ENCODE data around the gene PRKRA. TPM values are rescaled to one million over a fixed set of nuclear protein-coding genes. Genes with fewer than 3 reads are reported as not detected.

The PRKRA gene
- total and polyA plus RNA-seq, 11 donors: 35.2 to 64.3 (median 49.5) TPM

DNA sequence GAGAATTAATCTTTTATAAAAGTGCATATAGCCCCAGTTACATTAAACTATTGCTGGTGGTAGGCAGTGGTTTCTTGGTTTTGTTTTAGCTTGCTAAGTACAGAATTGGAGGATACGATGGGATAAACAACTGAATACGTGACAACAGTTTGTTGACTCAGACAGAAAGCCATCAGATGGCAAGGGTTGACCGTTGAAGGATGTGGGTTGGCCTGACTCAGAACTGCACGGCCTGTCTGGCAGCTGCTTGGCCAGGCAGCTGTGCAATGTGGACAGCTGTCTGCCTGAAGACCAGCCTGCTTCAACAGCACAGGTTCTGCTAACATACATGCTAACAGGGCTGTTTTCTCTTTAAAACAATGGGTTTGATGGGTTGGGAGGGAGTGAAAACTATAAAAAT lies 46.6 kb downstream of the PRKRA start:
- no peaks in the 10 kb centered on the region for H3K4me1 ChIP-seq
- ATAC-seq (peak in 3 of 4 donors; percentile 45 to 78 (median 76)), DNase-seq (peak in 1 of 5 donors; percentile 29)
- no peaks in the 10 kb centered on the region for H3K9me3 ChIP-seq
- 29 to 41% (median 35%) methylated on average over 4 of the region's 4 CpGs for WGBS, 4 donors
- no peaks in the 10 kb centered on the region for H3K36me3 ChIP-seq
- H3K27ac ChIP-seq: no peak overlapping the region
- intact Hi-C loops (cut with DNase I): no loop called here
- H3K27me3 ChIP-seq: no peaks in the 10 kb centered on the region
- H3K4me3 ChIP-seq: no peak overlapping the region
- TF ChIP-seq, protein P1, sequence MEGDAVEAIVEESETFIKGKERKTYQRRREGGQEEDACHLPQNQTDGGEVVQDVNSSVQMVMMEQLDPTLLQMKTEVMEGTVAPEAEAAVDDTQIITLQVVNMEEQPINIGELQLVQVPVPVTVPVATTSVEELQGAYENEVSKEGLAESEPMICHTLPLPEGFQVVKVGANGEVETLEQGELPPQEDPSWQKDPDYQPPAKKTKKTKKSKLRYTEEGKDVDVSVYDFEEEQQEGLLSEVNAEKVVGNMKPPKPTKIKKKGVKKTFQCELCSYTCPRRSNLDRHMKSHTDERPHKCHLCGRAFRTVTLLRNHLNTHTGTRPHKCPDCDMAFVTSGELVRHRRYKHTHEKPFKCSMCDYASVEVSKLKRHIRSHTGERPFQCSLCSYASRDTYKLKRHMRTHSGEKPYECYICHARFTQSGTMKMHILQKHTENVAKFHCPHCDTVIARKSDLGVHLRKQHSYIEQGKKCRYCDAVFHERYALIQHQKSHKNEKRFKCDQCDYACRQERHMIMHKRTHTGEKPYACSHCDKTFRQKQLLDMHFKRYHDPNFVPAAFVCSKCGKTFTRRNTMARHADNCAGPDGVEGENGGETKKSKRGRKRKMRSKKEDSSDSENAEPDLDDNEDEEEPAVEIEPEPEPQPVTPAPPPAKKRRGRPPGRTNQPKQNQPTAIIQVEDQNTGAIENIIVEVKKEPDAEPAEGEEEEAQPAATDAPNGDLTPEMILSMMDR (IDR thresholded peaks at IDR 0.05): no peak
- TF ChIP-seq POLR2A (IDR thresholded peaks at IDR 0.05): no peak

DNA sequence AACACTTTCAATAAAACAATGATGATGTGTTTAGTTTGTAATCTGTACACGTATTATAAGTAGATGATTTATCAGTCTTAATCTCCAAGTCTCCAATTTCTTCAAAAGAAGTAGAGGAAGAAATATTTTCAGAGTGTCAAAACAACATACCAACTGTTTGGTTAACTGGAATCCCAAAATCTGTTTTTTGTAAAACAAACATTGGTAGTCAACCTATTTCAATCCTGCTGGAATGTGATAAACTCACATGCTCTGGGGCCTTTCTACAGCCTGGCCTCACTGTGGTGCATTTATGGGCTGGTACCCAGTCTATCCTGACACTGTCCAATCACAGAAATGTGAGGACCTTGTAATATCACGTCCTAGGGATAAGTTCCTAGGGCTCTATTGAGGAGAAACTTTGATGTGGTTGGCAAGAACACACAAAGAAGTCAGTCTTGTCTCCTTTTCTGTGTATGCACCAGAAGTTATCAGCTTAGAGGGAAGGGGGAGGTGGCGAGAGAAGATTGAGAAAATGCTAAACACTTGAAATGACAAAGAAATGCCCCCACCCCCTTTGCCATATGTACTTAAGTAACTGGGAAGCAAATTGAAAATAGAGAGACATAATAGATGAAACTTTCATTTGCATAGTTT lies 47.2 kb downstream of the PRKRA start:
- no peak for TF ChIP-seq POLR2A (IDR thresholded peaks at IDR 0.05)
- TF ChIP-seq, protein P1 (IDR thresholded peaks at IDR 0.05): no peak
- Histone ChIP-seq H3K36me3 (no peaks in the 10 kb centered on the region), H3K9me3 (no peaks in the 10 kb centered on the region), H3K27me3 (no peaks in the 10 kb centered on the region), H3K27ac (no peak overlapping the region), H3K4me3 (no peak overlapping the region), H3K4me1 (no peaks in the 10 kb centered on the region)
- ATAC-seq (no peak), DNase-seq (no peak)
- intact Hi-C loops (cut with DNase I): no loop called here
- WGBS, 4 donors: 79 to 91% (median 81%) methylated on average over 3 of the region's 3 CpGs

DNA sequence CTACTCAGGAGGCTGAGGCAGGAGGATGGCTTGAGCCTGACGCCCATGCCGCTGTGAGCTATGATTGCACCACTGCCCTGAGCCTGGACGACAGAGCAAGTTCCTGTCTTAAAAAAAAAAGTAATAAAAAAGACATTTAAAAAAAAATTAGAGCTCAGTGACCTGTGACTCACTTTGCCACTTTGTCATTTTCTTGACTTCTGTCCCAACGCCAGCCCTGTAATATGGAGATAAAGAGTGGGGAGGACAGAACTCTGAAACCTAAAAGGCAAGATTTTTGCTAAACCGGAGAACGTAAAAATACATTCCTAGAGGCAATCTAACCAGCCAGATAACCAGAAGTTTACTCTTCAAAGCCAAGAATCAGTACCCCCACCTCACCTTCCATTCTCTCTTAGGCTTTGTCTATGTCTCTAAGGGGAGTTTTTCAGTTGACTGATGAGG lies 49.0 kb downstream of the PRKRA start:
- WGBS, 4 donors: 71 to 83% (median 76%) methylated on average over 6 of the region's 6 CpGs
- no peaks in the 10 kb centered on the region for H3K9me3 ChIP-seq
- no peak for DNase-seq
- no peak overlapping the region for H3K27ac ChIP-seq
- TF ChIP-seq POLR2A (IDR thresholded peaks at IDR 0.05): no peak
- TF ChIP-seq, protein P1 (IDR thresholded peaks at IDR 0.05): no peak
- intact Hi-C loops (cut with DNase I): no loop called here
- no peaks in the 10 kb centered on the region for H3K27me3 ChIP-seq
- no peaks in the 10 kb centered on the region for H3K4me1 ChIP-seq
- ATAC-seq: no peak
- no peaks in the 10 kb centered on the region for H3K36me3 ChIP-seq
- H3K4me3 ChIP-seq: no peak overlapping the region

DNA sequence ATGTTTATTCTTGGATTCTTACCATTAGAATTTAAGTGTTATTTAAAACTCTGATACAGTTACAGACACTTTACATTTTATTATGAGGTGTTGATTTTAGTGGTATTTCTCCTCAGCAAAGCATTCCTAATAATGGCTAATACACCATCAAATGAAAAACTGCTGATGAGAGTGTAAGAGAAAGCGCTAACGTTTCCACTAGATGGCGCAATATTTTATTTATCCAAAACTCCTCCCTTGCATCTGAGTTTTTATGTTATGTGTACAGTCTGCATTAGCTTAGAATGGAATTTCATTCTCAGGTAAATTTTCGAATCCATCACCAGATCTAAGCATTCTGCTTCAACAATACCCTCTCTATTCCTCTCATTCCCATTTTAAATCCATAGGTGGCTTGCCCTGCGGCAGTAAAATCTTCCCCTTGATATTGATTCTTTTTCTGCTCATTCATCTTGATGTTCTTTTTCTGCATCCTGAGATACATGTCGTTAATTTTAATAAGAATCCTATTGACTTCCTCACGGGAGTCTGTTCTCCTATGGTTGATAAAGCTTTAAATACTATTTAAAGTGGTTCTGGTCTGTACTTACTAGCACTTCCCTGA lies 53.9 kb downstream of the PRKRA start:
- TF ChIP-seq, protein P1 (IDR thresholded peaks at IDR 0.05): peak; percentile 55 to 78 (median 72)
- no peak for TF ChIP-seq POLR2A (IDR thresholded peaks at IDR 0.05)
- ATAC-seq (peak in 3 of 4 donors; percentile 61 to 71 (median 63)), DNase-seq (no peak)
- Histone ChIP-seq H3K27me3 (no peaks in the 10 kb centered on the region), H3K4me3 (no peak overlapping the region), H3K36me3 (no peaks in the 10 kb centered on the region), H3K9me3 (no peaks in the 10 kb centered on the region), H3K4me1 (peaks cover 0 to 3% (median 0%) of the 10 kb centered on the region in 12 donors), H3K27ac (no peak overlapping the region)
- intact Hi-C loops (cut with DNase I): loop anchor here in 5 of 10 donors (1.0 to 10.0 kb wide), 3 partner anchors 17 to 282 kb away; partner anchors contain the start of gene RBM45 (in 1 of the 5)
- WGBS, 4 donors: 13 to 19% (median 14%) methylated on average over 7 of the region's 7 CpGs
